ENCODE results near the gene GIMAP4. TPM values are rescaled to one million over a fixed set of nuclear protein-coding genes. Genes with fewer than 3 reads are reported as not detected.
"Not testable (repeated sequence)": the region's sequence is repeated elsewhere in the genome, so short reads cannot be mapped to it uniquely, and the experiment has no call there.

Gene GIMAP4
- total and polyA plus RNA-seq, 3 donors from 2014 or later: 5.8 to 13.3 (median 6.2) TPM

DNA sequence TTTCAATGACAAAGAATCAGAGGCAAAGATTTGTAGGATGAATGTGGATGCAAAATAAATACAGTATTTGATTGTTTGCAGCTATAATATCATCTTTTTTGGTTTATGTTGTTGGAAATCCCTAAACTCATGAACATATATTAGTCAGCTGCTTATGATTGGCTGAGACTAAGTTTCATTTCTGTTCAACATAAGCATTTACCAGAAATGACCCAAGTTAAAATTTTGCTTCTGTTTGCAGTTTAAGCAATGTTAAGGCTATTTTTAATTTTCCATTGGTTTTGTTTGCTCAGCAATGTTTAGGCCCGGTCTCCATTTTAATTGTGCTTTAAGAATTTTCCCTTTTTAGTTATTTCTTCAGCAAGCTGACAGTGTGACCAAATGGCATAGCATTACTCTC, 43.0 kb downstream of the GIMAP4 start:
- Histone ChIP-seq H3K4me1 (no peaks in the 10 kb centered on the region), H3K36me3 (ENCODE audit: low read depth, missing control alignments) (no peaks in the 10 kb centered on the region), H3K27me3 (no peaks in the 10 kb centered on the region), H3K27ac (no peak overlapping the region), H3K4me3 (no peak overlapping the region), H3K9me3 (no peaks in the 10 kb centered on the region)
- WGBS, 2 donors: 80 to 92% methylated on average over 1 of the region's 1 CpG
- TF ChIP-seq POLR2A (IDR thresholded peaks at IDR 0.05): no peak
- TF ChIP-seq, protein P1, sequence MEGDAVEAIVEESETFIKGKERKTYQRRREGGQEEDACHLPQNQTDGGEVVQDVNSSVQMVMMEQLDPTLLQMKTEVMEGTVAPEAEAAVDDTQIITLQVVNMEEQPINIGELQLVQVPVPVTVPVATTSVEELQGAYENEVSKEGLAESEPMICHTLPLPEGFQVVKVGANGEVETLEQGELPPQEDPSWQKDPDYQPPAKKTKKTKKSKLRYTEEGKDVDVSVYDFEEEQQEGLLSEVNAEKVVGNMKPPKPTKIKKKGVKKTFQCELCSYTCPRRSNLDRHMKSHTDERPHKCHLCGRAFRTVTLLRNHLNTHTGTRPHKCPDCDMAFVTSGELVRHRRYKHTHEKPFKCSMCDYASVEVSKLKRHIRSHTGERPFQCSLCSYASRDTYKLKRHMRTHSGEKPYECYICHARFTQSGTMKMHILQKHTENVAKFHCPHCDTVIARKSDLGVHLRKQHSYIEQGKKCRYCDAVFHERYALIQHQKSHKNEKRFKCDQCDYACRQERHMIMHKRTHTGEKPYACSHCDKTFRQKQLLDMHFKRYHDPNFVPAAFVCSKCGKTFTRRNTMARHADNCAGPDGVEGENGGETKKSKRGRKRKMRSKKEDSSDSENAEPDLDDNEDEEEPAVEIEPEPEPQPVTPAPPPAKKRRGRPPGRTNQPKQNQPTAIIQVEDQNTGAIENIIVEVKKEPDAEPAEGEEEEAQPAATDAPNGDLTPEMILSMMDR (IDR thresholded peaks at IDR 0.05): no peak
- intact Hi-C loops (cut with DNase I; ENCODE audit: low total_unique reads): no loop called here
- DNase-seq: no peak

DNA sequence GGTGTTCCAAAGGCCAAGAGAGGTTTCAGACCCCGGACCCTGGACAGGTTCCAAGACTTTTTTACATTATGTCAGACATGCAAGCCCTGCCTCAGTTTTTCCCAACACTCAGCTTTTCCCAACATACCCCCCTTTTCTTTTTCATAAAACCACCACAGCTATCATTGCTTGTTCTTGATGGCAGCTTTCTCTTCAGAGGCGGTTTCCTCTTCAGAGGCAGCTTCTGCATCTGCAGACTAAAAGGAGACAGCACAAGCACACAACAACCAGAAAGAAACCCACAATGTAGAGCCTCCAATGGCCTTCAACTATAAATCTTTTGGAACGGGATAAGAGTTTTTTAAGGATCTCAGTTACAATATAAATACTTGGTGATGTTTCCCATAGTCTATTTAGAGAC, 45.7 kb downstream of the GIMAP4 start:
- Histone ChIP-seq H3K9me3 (no peaks in the 10 kb centered on the region), H3K4me3 (no peak overlapping the region), H3K27ac (no peak overlapping the region), H3K4me1 (no peaks in the 10 kb centered on the region), H3K27me3 (no peaks in the 10 kb centered on the region), H3K36me3 (ENCODE audit: low read depth, missing control alignments) (no peaks in the 10 kb centered on the region)
- intact Hi-C loops (cut with DNase I; ENCODE audit: low total_unique reads): no loop called here
- WGBS, 2 donors: 78 to 84% methylated on average over 3 of the region's 3 CpGs
- TF ChIP-seq, protein P1 (IDR thresholded peaks at IDR 0.05): no peak
- TF ChIP-seq POLR2A (IDR thresholded peaks at IDR 0.05): no peak
- no peak for DNase-seq

DNA sequence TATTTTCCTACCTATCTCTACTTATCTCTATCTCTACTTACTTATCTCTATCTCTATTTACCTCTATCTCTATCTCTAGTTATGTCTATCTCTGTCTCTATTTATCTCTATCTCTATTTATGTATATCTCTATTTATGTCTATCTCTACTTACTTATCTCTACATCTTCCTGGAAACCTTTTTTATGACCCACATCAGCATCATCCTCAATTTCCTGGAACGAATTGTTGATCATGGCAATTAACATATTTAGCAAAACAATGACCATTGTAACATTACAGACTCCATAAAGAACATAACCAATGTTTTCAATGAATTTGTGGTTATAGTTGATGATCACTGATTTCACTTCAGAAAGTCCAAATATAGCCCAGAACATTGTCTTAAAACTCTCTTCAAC, 46.7 kb downstream of the GIMAP4 start:
- 72 to 74% methylated on average over 1 of the region's 1 CpG for WGBS, 2 donors
- intact Hi-C loops (cut with DNase I; ENCODE audit: low total_unique reads): no loop called here
- TF ChIP-seq POLR2A (IDR thresholded peaks at IDR 0.05): no peak
- TF ChIP-seq, protein P1 (IDR thresholded peaks at IDR 0.05): no peak
- Histone ChIP-seq H3K4me3 (no peak overlapping the region), H3K4me1 (no peaks in the 10 kb centered on the region), H3K27me3 (no peaks in the 10 kb centered on the region), H3K9me3 (no peaks in the 10 kb centered on the region), H3K27ac (no peak overlapping the region), H3K36me3 (ENCODE audit: low read depth, missing control alignments) (no peaks in the 10 kb centered on the region)
- no peak for DNase-seq

DNA sequence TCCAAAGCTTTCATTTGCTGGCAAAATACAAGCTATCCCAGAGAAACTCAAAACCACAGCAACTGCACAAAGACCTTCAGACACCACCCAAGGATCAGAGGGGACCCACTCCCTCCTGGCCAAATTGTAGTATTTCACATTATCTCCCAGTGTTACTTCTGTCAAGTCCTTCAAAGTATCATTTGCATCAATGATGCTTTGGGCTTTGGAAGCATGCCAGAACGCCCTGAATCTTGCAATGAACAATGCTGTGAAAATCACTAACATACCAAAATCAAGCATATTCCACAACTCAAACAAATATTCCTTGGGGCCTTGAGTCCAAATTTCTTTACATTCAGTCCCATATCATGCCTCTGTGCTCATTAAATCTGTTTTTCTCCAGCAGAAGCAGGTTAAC, 47.2 kb downstream of the GIMAP4 start:
- H3K4me1 ChIP-seq; H3K9me3 ChIP-seq; H3K27me3 ChIP-seq; H3K36me3 ChIP-seq (ENCODE audit: low read depth, missing control alignments); DNase-seq; intact Hi-C loops (cut with DNase I; ENCODE audit: low total_unique reads); H3K27ac ChIP-seq; H3K4me3 ChIP-seq: not testable (repeated sequence)
- 75 to 82% methylated on average over 1 of the region's 1 CpG for WGBS, 2 donors

DNA sequence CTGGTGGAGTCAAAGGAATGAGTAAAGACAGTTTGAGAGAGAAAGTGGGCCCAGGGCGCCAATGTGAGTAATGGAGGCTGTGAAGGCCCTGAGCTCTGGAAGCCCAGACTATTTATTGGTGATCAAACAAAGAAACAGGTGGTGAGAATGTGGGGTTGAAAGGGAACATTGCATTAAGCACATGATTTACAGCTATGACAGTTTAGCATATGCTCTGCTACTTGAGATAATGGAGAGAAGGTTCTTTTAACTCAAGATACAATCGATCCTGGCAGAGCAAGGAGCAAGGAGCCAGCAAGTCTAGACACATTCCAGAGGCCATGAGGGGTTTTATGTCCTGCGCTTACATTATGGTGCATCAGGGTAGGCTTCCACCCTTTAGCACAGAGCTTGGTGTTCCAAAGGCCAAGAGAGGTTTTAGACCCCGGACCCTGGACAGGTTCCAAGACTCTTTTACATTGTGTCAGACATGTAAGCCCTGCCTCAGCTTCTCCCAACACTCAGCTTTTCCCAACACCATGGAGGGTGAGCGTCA, 48.1 kb downstream of the GIMAP4 start:
- H3K9me3 ChIP-seq; H3K36me3 ChIP-seq (ENCODE audit: low read depth, missing control alignments); DNase-seq; H3K4me3 ChIP-seq; intact Hi-C loops (cut with DNase I; ENCODE audit: low total_unique reads); H3K4me1 ChIP-seq; H3K27ac ChIP-seq; H3K27me3 ChIP-seq: not testable (repeated sequence)
- WGBS, 2 donors: 71 to 76% methylated on average over 5 of the region's 5 CpGs

DNA sequence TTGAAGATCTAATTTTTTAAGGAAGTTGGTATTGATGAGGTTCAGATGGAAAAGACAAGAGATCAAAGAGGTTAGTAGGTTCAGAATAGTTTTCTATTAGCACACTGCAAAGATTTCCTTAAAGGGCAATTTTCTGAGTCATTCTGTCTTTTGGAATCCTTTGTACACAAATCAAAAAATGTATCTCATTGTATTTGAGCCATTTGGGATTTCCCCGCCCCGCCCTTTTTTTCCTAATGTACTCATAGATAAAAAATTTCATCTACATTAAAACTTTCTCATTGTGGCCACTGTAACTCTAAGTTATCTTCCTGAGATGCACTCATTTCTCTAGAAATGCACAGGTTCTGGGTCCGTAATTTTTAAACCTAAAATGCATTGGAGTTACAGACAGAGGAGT, 52.9 kb downstream of the GIMAP4 start:
- DNase-seq: no peak
- no peaks in the 10 kb centered on the region for H3K36me3 ChIP-seq (ENCODE audit: low read depth, missing control alignments)
- no peak overlapping the region for H3K4me3 ChIP-seq
- H3K9me3 ChIP-seq: no peaks in the 10 kb centered on the region
- TF ChIP-seq, protein P1 (IDR thresholded peaks at IDR 0.05): no peak
- no peak for TF ChIP-seq POLR2A (IDR thresholded peaks at IDR 0.05)
- WGBS, 2 donors: 83 to 93% methylated on average over 3 of the region's 3 CpGs
- no peaks in the 10 kb centered on the region for H3K4me1 ChIP-seq
- intact Hi-C loops (cut with DNase I; ENCODE audit: low total_unique reads): no loop called here
- H3K27me3 ChIP-seq: no peaks in the 10 kb centered on the region
- H3K27ac ChIP-seq: no peak overlapping the region

Measured in testis (tissue), 3 donors.